ENCODE data around the gene CTIF. TPM values are rescaled to one million over a fixed set of nuclear protein-coding genes. Genes with fewer than 3 reads are reported as not detected.

Gene CTIF
- polyA plus RNA-seq, 1 donor from 2014 or later = 50.2 TPM

- H3K9me2 ChIP-seq (ENCODE audit: insufficient read depth, low read length) = no peaks in the 10 kb centered on the region
- H3K9ac ChIP-seq (ENCODE audit: low read length) = no peak overlapping the region
- H3F3A ChIP-seq (ENCODE audit: insufficient read depth, low read length, poor library complexity, severe bottlenecking) = no peaks in the 10 kb centered on the region
- H3K4me3 ChIP-seq (ENCODE audit: low read length) = no peak overlapping the region
- TF ChIP-seq POLR2AphosphoS5 (IDR thresholded peaks at IDR 0.05) = no peak
- TF ChIP-seq CTCF (IDR thresholded peaks at IDR 0.05; ENCODE audit: poor library complexity, severe bottlenecking) = no peak
- TF ChIP-seq MXI1 (conservative IDR thresholded peaks at IDR 0.05; ENCODE audit: poor library complexity, severe bottlenecking) = no peak
- no peaks in the 10 kb centered on the region for H3K36me3 ChIP-seq (ENCODE audit: insufficient read depth, low read length)
- H3K27me3 ChIP-seq (ENCODE audit: insufficient read depth, low read depth, low read length) = no peaks in the 10 kb centered on the region
- no peak overlapping the region for H3K27ac ChIP-seq (ENCODE audit: low read length)
- H3K4me2 ChIP-seq (ENCODE audit: low read length) = no peak overlapping the region
- no peak overlapping the region for H2AFZ ChIP-seq (ENCODE audit: low read depth, low read length)
- no peaks in the 10 kb centered on the region for H3K9me3 ChIP-seq (ENCODE audit: low read length)
- peaks cover 9% of the 10 kb centered on the region for H3K79me2 ChIP-seq (replicated peaks; ENCODE audit: insufficient read depth, low read length)
- H4K20me1 ChIP-seq (ENCODE audit: insufficient read depth) = no peaks in the 10 kb centered on the region
Measured at GRCh38 chr18:48560491-48560890, 21.7 kb downstream of the CTIF start.

GRCh38 chr18:48562075-48562474, 23.2 kb downstream of the CTIF start:
- H3K9me3 ChIP-seq (ENCODE audit: low read length) = no peaks in the 10 kb centered on the region
- H3K79me2 ChIP-seq (replicated peaks; ENCODE audit: insufficient read depth, low read length) = peaks cover 15% of the 10 kb centered on the region
- no peaks in the 10 kb centered on the region for H3K36me3 ChIP-seq (ENCODE audit: insufficient read depth, low read length)
- no peak overlapping the region for H3K27ac ChIP-seq (ENCODE audit: low read length)
- TF ChIP-seq SMC3 (conservative IDR thresholded peaks at IDR 0.05; ENCODE audit: poor library complexity) (no peak), POLR2AphosphoS5 (IDR thresholded peaks at IDR 0.05) (no peak), RAD21 (conservative IDR thresholded peaks at IDR 0.05) (no peak), EP300 (conservative IDR thresholded peaks at IDR 0.05; ENCODE audit: poor library complexity, severe bottlenecking) (no peak), REST (IDR thresholded peaks at IDR 0.05; ENCODE audit: borderline replicate concordance) (no peak)
- H3K27me3 ChIP-seq (ENCODE audit: insufficient read depth, low read depth, low read length) = no peaks in the 10 kb centered on the region
- H3F3A ChIP-seq (ENCODE audit: insufficient read depth, low read length, poor library complexity, severe bottlenecking) = no peaks in the 10 kb centered on the region
- H3K9me2 ChIP-seq (ENCODE audit: insufficient read depth, low read length) = no peaks in the 10 kb centered on the region
- H3K9ac ChIP-seq (ENCODE audit: low read length) = no peak overlapping the region
- H2AFZ ChIP-seq (ENCODE audit: low read depth, low read length) = no peak overlapping the region
- H4K20me1 ChIP-seq (ENCODE audit: insufficient read depth) = no peaks in the 10 kb centered on the region
- no peak overlapping the region for H3K4me3 ChIP-seq (ENCODE audit: low read length)
- no peak overlapping the region for H3K4me2 ChIP-seq (ENCODE audit: low read length)

GRCh38 chr18:48563027-48563426, 24.2 kb downstream of the CTIF start:
- Histone ChIP-seq H3K9me3 (ENCODE audit: low read length) (no peaks in the 10 kb centered on the region), H3K27ac (ENCODE audit: low read length) (no peak overlapping the region), H3K36me3 (ENCODE audit: insufficient read depth, low read length) (no peaks in the 10 kb centered on the region), H3K4me3 (ENCODE audit: low read length) (no peak overlapping the region), H3K27me3 (ENCODE audit: insufficient read depth, low read depth, low read length) (no peaks in the 10 kb centered on the region), H3K9me2 (ENCODE audit: insufficient read depth, low read length) (no peaks in the 10 kb centered on the region), H3K4me2 (ENCODE audit: low read length) (no peak overlapping the region), H3K9ac (ENCODE audit: low read length) (no peak overlapping the region), H3F3A (ENCODE audit: insufficient read depth, low read length, poor library complexity, severe bottlenecking) (no peaks in the 10 kb centered on the region), H3K79me2 (replicated peaks; ENCODE audit: insufficient read depth, low read length) (peaks cover 25% of the 10 kb centered on the region), H4K20me1 (ENCODE audit: insufficient read depth) (no peaks in the 10 kb centered on the region), H2AFZ (ENCODE audit: low read depth, low read length) (no peak overlapping the region)
- TF ChIP-seq POLR2AphosphoS5 (IDR thresholded peaks at IDR 0.05) (no peak), SMC3 (conservative IDR thresholded peaks at IDR 0.05; ENCODE audit: poor library complexity) (no peak), REST (IDR thresholded peaks at IDR 0.05; ENCODE audit: borderline replicate concordance) (no peak), EZH2 (IDR thresholded peaks at IDR 0.05; ENCODE audit: borderline replicate concordance, insufficient read depth, low read length, poor library complexity, severe bottlenecking) (no peak), CTCF (IDR thresholded peaks at IDR 0.05; ENCODE audit: poor library complexity, severe bottlenecking) (no peak), MXI1 (conservative IDR thresholded peaks at IDR 0.05; ENCODE audit: poor library complexity, severe bottlenecking) (no peak), EP300 (conservative IDR thresholded peaks at IDR 0.05; ENCODE audit: poor library complexity, severe bottlenecking) (no peak), RAD21 (conservative IDR thresholded peaks at IDR 0.05) (no peak), TAF1 (IDR thresholded peaks at IDR 0.05; ENCODE audit: low read depth) (no peak)

Data from neural cell (in vitro differentiated cells).